ENCODE measurements around the gene CENPU. TPM values are rescaled to one million over a fixed set of nuclear protein-coding genes. Genes with fewer than 3 reads are reported as not detected.

CENPU gene
- total RNA-seq, 1 donor from 2014 or later, result 3.8 TPM

Other genes starting within 250 kb of the CENPU start
- 20.5 TPM for gene CASP3, start 84.6 kb downstream of the CENPU start, total RNA-seq
- gene PRIMPOL, start 84.4 kb downstream of the CENPU start, total RNA-seq, result 15.9 TPM
- gene ACSL1, start 91.9 kb upstream of the CENPU start, total RNA-seq, result 63.1 TPM

All from mucosa of gallbladder (tissue), 1 donor.